Naive thymus-derived CD4-positive, alpha-beta T cell (primary cell): ENCODE measurements around the gene PRELID2. TPM values are rescaled to one million over a fixed set of nuclear protein-coding genes. Genes with fewer than 3 reads are reported as not detected.
"Not testable (repeated sequence)": the region's sequence is repeated elsewhere in the genome, so short reads cannot be mapped to it uniquely, and the experiment has no call there.

Source experiments
- ATAC-seq: fragments of 150-1000 bp; cut with Tn5 transposase; 2 replicates; pipeline ENCODE4 v1.10.0; 2021; ENCODE audit warnings: mild to moderate bottlenecking, moderate library complexity
- CTCF ChIA-PET: fragments of 350-600 bp; sonication (Branson Sonifier 250); formaldehyde crosslinking; loops from one replicate; lab custom pipeline; 2021; ENCODE audit warnings: antibody characterized with exemption; lab: Charles Lee
- POLR2A ChIA-PET: fragments of 350-600 bp; sonication (Branson Sonifier 250); formaldehyde crosslinking; loops from one replicate; lab custom pipeline; 2021; ENCODE audit warnings: antibody characterized with exemption, inconsistent platforms; lab: Charles Lee
- DNase-seq, 9 donors: peaks; one replicate each; pipeline versions ENCODE4 v3.0.0 to v3.0.0-alpha.2; 2020 to 2022; ENCODE audit warnings: mixed read lengths in 1 of 9
- H3K27ac ChIP-seq: one replicate; pipeline ENCODE4 v1.7.0; 2013; ENCODE audit warnings: mild to moderate bottlenecking, low read depth, low read length, moderate library complexity
- H3K27me3 ChIP-seq, 2 donors: one replicate each; pipeline ENCODE4 v1.7.0; 2013; ENCODE audit warnings: low read length in 2 of 2, mild to moderate bottlenecking in 2 of 2, moderate library complexity in 2 of 2; ENCODE audit not compliant: control insufficient read depth in 2 of 2, insufficient read depth in 2 of 2
- H3K36me3 ChIP-seq, 3 experiments: 1 replicate in 2 of 3; 2 replicates in 1 of 3; pipeline ENCODE4 v1.7.0; 2013; ENCODE audit warnings: low read length in 3 of 3, mild to moderate bottlenecking in 3 of 3, moderate library complexity in 1 of 3; ENCODE audit not compliant: insufficient read depth in 3 of 3, control insufficient read depth in 2 of 3
- H3K4me1 ChIP-seq, 2 donors: one replicate each; pipeline ENCODE4 v1.7.0; 2013; ENCODE audit warnings: low read length in 2 of 2, mild to moderate bottlenecking in 2 of 2, moderate library complexity in 1 of 2; ENCODE audit not compliant: control insufficient read depth in 2 of 2, insufficient read depth in 2 of 2
- H3K4me3 ChIP-seq: 2 replicates; pipeline ENCODE4 v1.7.0; 2013; ENCODE audit warnings: mild to moderate bottlenecking, low read length
- H3K9me3 ChIP-seq, 3 experiments: 1 replicate in 2 of 3; 2 replicates in 1 of 3; pipeline ENCODE4 v1.7.0; 2013; ENCODE audit warnings: low read length in 3 of 3; ENCODE audit not compliant: control insufficient read depth in 2 of 3
- H3K27ac Mint-ChIP-seq, 9 donors: one replicate each; pipeline ENCODE4 v1.8.0; 2020 to 2022; ENCODE audit warnings: mixed read lengths in 9 of 9, mild to moderate bottlenecking in 8 of 9, moderate library complexity in 5 of 9, inconsistent platforms in 2 of 9
- H3K27me3 Mint-ChIP-seq, 5 donors: one replicate each; pipeline ENCODE4 v1.8.0; 2021 to 2022; ENCODE audit warnings: mixed read lengths in 5 of 5, mild to moderate bottlenecking in 1 of 5
- H3K36me3 Mint-ChIP-seq, 5 donors: one replicate each; pipeline ENCODE4 v1.8.0; 2020 to 2022; ENCODE audit warnings: mixed read lengths in 5 of 5, mild to moderate bottlenecking in 3 of 5, inconsistent platforms in 1 of 5
- H3K4me1 Mint-ChIP-seq, 7 donors: one replicate each; pipeline ENCODE4 v1.8.0; 2020 to 2022; ENCODE audit warnings: mixed read lengths in 7 of 7, mild to moderate bottlenecking in 3 of 7, inconsistent platforms in 1 of 7
- H3K4me3 Mint-ChIP-seq, 10 donors: one replicate each; pipeline ENCODE4 v1.8.0; 2020 to 2022; ENCODE audit warnings: mild to moderate bottlenecking in 10 of 10, mixed read lengths in 10 of 10, moderate library complexity in 6 of 10, inconsistent platforms in 2 of 10
- H3K9me3 Mint-ChIP-seq, 11 donors: one replicate each; pipeline ENCODE4 v1.8.0; 2020 to 2022; ENCODE audit warnings: mixed read lengths in 11 of 11, mild to moderate bottlenecking in 4 of 11, inconsistent platforms in 1 of 11, moderate library complexity in 1 of 11
- intact Hi-C, 2 donors: fragments of 100-400 bp; cut with micrococcal nuclease; formaldehyde crosslinking; loops; one replicate each; pipeline ENCODE4 v1.15.1; 2023
- polyA plus RNA-seq, 2 donors: library from polyadenylated mRNA; unstranded; fragments of 300-500 nt; fragmentation: Illumina TruSeq; gene quantifications; one replicate each; pipeline ENCODE4 v1.2.3, GENCODE V29; 2021
- total RNA-seq, 6 experiments: library from RNA in 5 of 6; stranded (reverse) in 5 of 6; gene quantifications; 1 replicate in 5 of 6; 2 replicates in 1 of 6; pipeline ENCODE4 v1.2.3 and lab custom pipeline; 2021 to 2026

The PRELID2 gene
- total and polyA plus RNA-seq, 7 experiments from 2014 or later, result 0.29 to 4.1 (median 1.3) TPM; not detected in 2

GRCh38 chr5:145864432-145864831 lies 29.3 kb upstream of the PRELID2 start:
- POLR2A ChIA-PET, result not testable (repeated sequence)

GRCh38 chr5:145863003-145863402 lies 27.9 kb upstream of the PRELID2 start:
- ChIA-PET POLR2A (no interaction called here), CTCF (no interaction called here)
- no peak overlapping the region for H3K4me3 ChIP-seq

More at GRCh38 chr5:145864432-145864831, 29.3 kb upstream of the PRELID2 start:
- H3K9me3 ChIP-seq, H3K36me3 Mint-ChIP-seq, H3K4me3 ChIP-seq, H3K4me3 Mint-ChIP-seq, ATAC-seq, intact Hi-C loops, H3K27me3 ChIP-seq, DNase-seq, H3K4me1 ChIP-seq, H3K27ac ChIP-seq, CTCF ChIA-PET, H3K27ac Mint-ChIP-seq, H3K4me1 Mint-ChIP-seq, H3K9me3 Mint-ChIP-seq, H3K36me3 ChIP-seq: not testable (repeated sequence)
- peaks cover 5 to 20% (median 10%) of the 10 kb centered on the region in 5 donors for H3K27me3 Mint-ChIP-seq

GRCh38 chr5:145859897-145860296 lies 24.8 kb upstream of the PRELID2 start:
- DNase-seq (no peak), ATAC-seq (no peak)
- intact Hi-C loops, result no loop called here
- Histone ChIP-seq H3K27me3 (no peaks in the 10 kb centered on the region), H3K36me3 (no peaks in the 10 kb centered on the region), H3K4me1 (no peaks in the 10 kb centered on the region), H3K9me3 (no peaks in the 10 kb centered on the region), H3K27ac (no peak overlapping the region), H3K4me3 (no peak overlapping the region)
- ChIA-PET CTCF (no interaction called here), POLR2A (no interaction called here)
- H3K4me3 Mint-ChIP-seq, result no peak overlapping the region
- H3K4me1 Mint-ChIP-seq, result peaks cover 0 to 4% (median 0%) of the 10 kb centered on the region in 7 donors
- no peak overlapping the region for H3K27ac Mint-ChIP-seq
- H3K27me3 Mint-ChIP-seq, result peaks cover 6 to 20% (median 14%) of the 10 kb centered on the region in 5 donors
- peaks cover 0 to 5% (median 0%) of the 10 kb centered on the region in 11 donors for H3K9me3 Mint-ChIP-seq
- H3K36me3 Mint-ChIP-seq, result no peaks in the 10 kb centered on the region

More at GRCh38 chr5:145863003-145863402, 27.9 kb upstream of the PRELID2 start:
- H3K27ac Mint-ChIP-seq, result no peak overlapping the region
- H3K4me1 Mint-ChIP-seq, result no peaks in the 10 kb centered on the region
- H3K27me3 ChIP-seq, result no peaks in the 10 kb centered on the region
- H3K4me3 Mint-ChIP-seq, result no peak overlapping the region
- ATAC-seq (no peak), DNase-seq (no peak)
- intact Hi-C loops, result no loop called here
- H3K36me3 Mint-ChIP-seq, result no peaks in the 10 kb centered on the region
- peaks cover 5 to 23% (median 15%) of the 10 kb centered on the region in 5 donors for H3K27me3 Mint-ChIP-seq
- peaks cover 0 to 7% (median 0%) of the 10 kb centered on the region in 11 donors for H3K9me3 Mint-ChIP-seq
- no peaks in the 10 kb centered on the region for H3K4me1 ChIP-seq
- no peaks in the 10 kb centered on the region for H3K36me3 ChIP-seq
- no peak overlapping the region for H3K27ac ChIP-seq
- H3K9me3 ChIP-seq, result no peaks in the 10 kb centered on the region

- POLR2A ChIA-PET, result no interaction called here
- Histone ChIP-seq H3K27ac (no peak overlapping the region), H3K4me3 (no peak overlapping the region), H3K4me1 (no peaks in the 10 kb centered on the region), H3K27me3 (no peaks in the 10 kb centered on the region), H3K9me3 (no peaks in the 10 kb centered on the region), H3K36me3 (no peaks in the 10 kb centered on the region)
- no peak overlapping the region for H3K27ac Mint-ChIP-seq
- CTCF ChIA-PET, result no interaction called here
- intact Hi-C loops, result no loop called here
- H3K9me3 Mint-ChIP-seq, result peaks cover 0 to 2% (median 0%) of the 10 kb centered on the region in 11 donors
- no peak for ATAC-seq
- peaks cover 4 to 20% (median 16%) of the 10 kb centered on the region in 5 donors for H3K27me3 Mint-ChIP-seq
- H3K4me3 Mint-ChIP-seq, result no peak overlapping the region
- DNase-seq, result no peak
- H3K36me3 Mint-ChIP-seq, result no peaks in the 10 kb centered on the region
- H3K4me1 Mint-ChIP-seq, result peaks cover 0 to 4% (median 0%) of the 10 kb centered on the region in 7 donors
Measured at GRCh38 chr5:145859453-145859852, 24.3 kb upstream of the PRELID2 start.

GRCh38 chr5:145858959-145859358 lies 23.8 kb upstream of the PRELID2 start:
- no peaks in the 10 kb centered on the region for H3K9me3 Mint-ChIP-seq
- ATAC-seq (no peak), DNase-seq (no peak)
- H3K36me3 Mint-ChIP-seq, result no peaks in the 10 kb centered on the region
- H3K4me1 Mint-ChIP-seq, result peaks cover 0 to 4% (median 0%) of the 10 kb centered on the region in 7 donors
- no peak overlapping the region for H3K27ac Mint-ChIP-seq
- peaks cover 7 to 20% (median 13%) of the 10 kb centered on the region in 5 donors for H3K27me3 Mint-ChIP-seq
- H3K4me1 ChIP-seq, result no peaks in the 10 kb centered on the region
- no peaks in the 10 kb centered on the region for H3K36me3 ChIP-seq
- intact Hi-C loops, result no loop called here
- H3K27me3 ChIP-seq, result no peaks in the 10 kb centered on the region
- no peaks in the 10 kb centered on the region for H3K9me3 ChIP-seq
- H3K4me3 ChIP-seq, result no peak overlapping the region
- ChIA-PET CTCF (no interaction called here), POLR2A (no interaction called here)
- H3K27ac ChIP-seq, result no peak overlapping the region
- H3K4me3 Mint-ChIP-seq, result no peak overlapping the region

- Histone ChIP-seq H3K36me3 (no peaks in the 10 kb centered on the region), H3K27ac (no peak overlapping the region), H3K4me1 (no peaks in the 10 kb centered on the region), H3K4me3 (no peak overlapping the region), H3K27me3 (no peaks in the 10 kb centered on the region), H3K9me3 (no peaks in the 10 kb centered on the region)
- POLR2A ChIA-PET, result no interaction called here
- Mint-ChIP-seq H3K27ac (no peak overlapping the region), H3K27me3 (peaks cover 8 to 24% (median 11%) of the 10 kb centered on the region in 5 donors), H3K4me3 (peak overlapping the region in 7 of 10 donors; percentile 18 to 58 (median 40)), H3K36me3 (no peaks in the 10 kb centered on the region), H3K4me1 (peaks cover 0 to 4% (median 0%) of the 10 kb centered on the region in 7 donors), H3K9me3 (no peaks in the 10 kb centered on the region)
- CTCF ChIA-PET, result no interaction called here
- intact Hi-C loops, result no loop called here
- DNase-seq (peak in 1 of 9 donors; percentile 21), ATAC-seq (peak; percentile 65)
Measured at GRCh38 chr5:145856285-145856818, 21.2 kb upstream of the PRELID2 start.

- POLR2A ChIA-PET, result no interaction called here
- Mint-ChIP-seq H3K27ac (no peak overlapping the region), H3K36me3 (no peaks in the 10 kb centered on the region), H3K4me3 (no peak overlapping the region), H3K4me1 (peaks cover 0 to 4% (median 0%) of the 10 kb centered on the region in 7 donors), H3K27me3 (peaks cover 6 to 21% (median 11%) of the 10 kb centered on the region in 5 donors), H3K9me3 (no peaks in the 10 kb centered on the region)
- CTCF ChIA-PET, result no interaction called here
- no peaks in the 10 kb centered on the region for H3K9me3 ChIP-seq
- intact Hi-C loops, result no loop called here
- H3K27me3 ChIP-seq, result no peaks in the 10 kb centered on the region
- DNase-seq, result no peak
- H3K4me3 ChIP-seq, result no peak overlapping the region
- no peaks in the 10 kb centered on the region for H3K36me3 ChIP-seq
- H3K27ac ChIP-seq, result no peak overlapping the region
- no peak for ATAC-seq
- H3K4me1 ChIP-seq, result no peaks in the 10 kb centered on the region
Measured at GRCh38 chr5:145855763-145856267, 20.7 kb upstream of the PRELID2 start.
